CD1c-positive myeloid dendritic cell (primary cell): ENCODE measurements around the gene MEIS2.

ENCODE experiments used
- DNase-seq: peaks from one replicate; pipeline ENCODE4 v3.0.0-alpha.2; 2016; ENCODE audit errors: extremely low spot score

The MEIS2 gene

GRCh38 chr15:37041042-37041441 lies 59.3 kb downstream of the MEIS2 start:
- DNase-seq: no peak

GRCh38 chr15:37040072-37040742 lies 60.1 kb downstream of the MEIS2 start:
- DNase-seq: no peak

GRCh38 chr15:37038716-37039106 lies 61.6 kb downstream of the MEIS2 start:
- DNase-seq: no peak

- DNase-seq: no peak
Measured at GRCh38 chr15:37037850-37038715, 62.3 kb downstream of the MEIS2 start.

- no peak for DNase-seq
Measured at GRCh38 chr15:37037071-37037655, 63.2 kb downstream of the MEIS2 start.

GRCh38 chr15:37034835-37035748 lies 65.3 kb downstream of the MEIS2 start:
- no peak for DNase-seq

GRCh38 chr15:37034392-37034791 lies 66.0 kb downstream of the MEIS2 start:
- DNase-seq: no peak

- no peak for DNase-seq
Measured at GRCh38 chr15:37032091-37032775, 68.1 kb downstream of the MEIS2 start.

- no peak for DNase-seq
Measured at GRCh38 chr15:37031198-37031597, 69.2 kb downstream of the MEIS2 start.

- DNase-seq: no peak
Measured at GRCh38 chr15:37028625-37029296, 71.6 kb downstream of the MEIS2 start.

GRCh38 chr15:37020852-37021251 lies 79.5 kb downstream of the MEIS2 start:
- no peak for DNase-seq

GRCh38 chr15:37019479-37020433 lies 80.6 kb downstream of the MEIS2 start:
- no peak for DNase-seq

GRCh38 chr15:37017031-37017625 lies 83.2 kb downstream of the MEIS2 start:
- no peak for DNase-seq

GRCh38 chr15:37016231-37016630 lies 84.1 kb downstream of the MEIS2 start:
- DNase-seq: no peak

- no peak for DNase-seq
Measured at GRCh38 chr15:37015451-37015850, 84.9 kb downstream of the MEIS2 start.

- DNase-seq: no peak
Measured at GRCh38 chr15:37015035-37015434, 85.3 kb downstream of the MEIS2 start.

- no peak for DNase-seq
Measured at GRCh38 chr15:37014566-37014965, 85.8 kb downstream of the MEIS2 start.

GRCh38 chr15:37014137-37014536 lies 86.2 kb downstream of the MEIS2 start:
- no peak for DNase-seq

- no peak for DNase-seq
Measured at GRCh38 chr15:37010595-37010994, 89.8 kb downstream of the MEIS2 start.
